GM19238 (cell line): ENCODE results near the gene EPB41L4B.
"Not testable (repeated sequence)": the region's sequence is repeated elsewhere in the genome, so short reads cannot be mapped to it uniquely, and the experiment has no call there.

Source experiments
- DNase-seq: peaks from one replicate; pipeline ENCODE4 v3.0.0; 2011; ENCODE audit warnings: low spot score; ENCODE audit not compliant: insufficient read length

Gene EPB41L4B

DNA sequence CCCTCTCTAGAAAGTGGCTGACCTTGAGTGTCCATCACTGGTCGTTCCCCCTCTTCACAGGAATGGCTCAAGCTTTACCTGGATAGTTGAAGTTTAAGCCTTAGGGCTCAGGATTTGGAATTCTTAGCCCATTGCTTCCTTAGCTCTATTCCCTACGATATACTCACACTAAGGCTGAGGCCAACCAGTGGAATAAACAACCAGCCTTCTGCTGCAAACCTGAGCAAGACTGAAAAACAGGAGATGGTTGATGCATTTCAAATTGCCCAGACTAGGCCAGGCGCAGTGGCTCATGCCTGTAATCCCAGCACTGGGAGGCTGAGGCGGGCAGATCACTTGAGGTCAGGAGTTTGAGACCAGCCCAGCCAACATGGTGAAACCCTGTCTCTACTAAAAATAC lies 194.2 kb downstream of the EPB41L4B start:
- not testable (repeated sequence) for DNase-seq

DNA sequence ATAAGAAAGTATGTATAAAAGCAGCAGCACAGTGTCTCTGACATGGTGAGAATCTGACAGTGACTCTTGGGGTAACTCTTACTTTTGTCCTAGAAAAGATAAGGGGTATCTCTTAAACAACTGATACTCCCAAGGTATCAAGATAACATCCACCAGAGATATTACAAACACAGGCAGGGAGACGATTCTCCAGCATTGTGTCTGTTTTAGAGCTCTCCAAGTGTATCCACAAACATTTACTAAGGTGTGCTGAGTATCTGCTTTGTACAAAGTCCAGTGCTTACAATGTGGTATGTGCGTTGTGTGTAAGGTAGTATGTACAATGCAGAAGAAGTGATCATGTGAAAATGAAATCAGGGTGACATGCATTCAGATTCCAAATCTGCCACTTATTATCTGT lies 196.7 kb downstream of the EPB41L4B start:
- no peak for DNase-seq

DNA sequence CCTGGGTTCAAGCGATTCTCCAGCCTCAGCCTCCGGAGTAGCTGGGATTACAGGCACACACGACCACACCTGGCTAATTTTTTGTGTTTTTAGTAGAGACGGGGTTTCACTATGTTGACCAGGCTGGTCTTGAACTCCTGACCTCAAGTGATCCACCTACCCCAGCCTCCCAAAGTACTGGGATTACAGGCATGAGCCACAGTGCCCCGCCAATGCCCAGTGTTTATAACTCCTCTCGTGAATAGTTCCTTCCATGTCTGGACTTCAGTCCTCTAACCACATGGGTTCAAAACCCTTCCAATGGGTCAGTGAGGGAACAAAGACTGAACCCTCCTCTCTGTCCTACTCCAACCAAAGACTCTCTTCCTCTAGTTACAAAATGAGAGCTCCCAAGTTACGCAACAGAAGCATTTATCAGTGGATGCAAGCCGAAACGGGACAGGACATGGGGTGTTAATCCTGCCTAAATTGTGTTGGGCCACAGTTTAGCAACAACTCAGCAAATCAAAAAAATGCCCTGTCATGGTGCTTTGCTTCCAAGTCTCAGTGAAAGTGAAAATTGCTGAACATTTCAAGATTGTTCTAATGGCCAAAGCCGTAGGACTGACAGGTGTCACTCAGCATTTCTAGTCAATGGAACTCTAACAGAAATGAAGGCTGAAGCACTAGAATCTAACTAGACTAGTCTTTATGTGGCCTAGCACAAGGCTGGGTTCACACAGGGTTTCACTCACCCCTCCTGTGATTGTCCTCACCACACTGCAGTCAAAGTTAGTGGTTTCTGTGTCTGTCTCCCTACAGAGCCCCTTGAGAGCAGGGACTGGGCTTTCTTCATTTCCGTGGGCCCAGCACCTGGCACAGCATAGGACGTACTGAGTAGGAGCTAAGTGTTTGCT lies 197.9 kb downstream of the EPB41L4B start:
- DNase-seq: no peak
